ENCODE data around the gene BRI3BP.
A peak's percentile ranks its signal among the peaks of the same experiment; 100 is the strongest.

Gene BRI3BP

DNA sequence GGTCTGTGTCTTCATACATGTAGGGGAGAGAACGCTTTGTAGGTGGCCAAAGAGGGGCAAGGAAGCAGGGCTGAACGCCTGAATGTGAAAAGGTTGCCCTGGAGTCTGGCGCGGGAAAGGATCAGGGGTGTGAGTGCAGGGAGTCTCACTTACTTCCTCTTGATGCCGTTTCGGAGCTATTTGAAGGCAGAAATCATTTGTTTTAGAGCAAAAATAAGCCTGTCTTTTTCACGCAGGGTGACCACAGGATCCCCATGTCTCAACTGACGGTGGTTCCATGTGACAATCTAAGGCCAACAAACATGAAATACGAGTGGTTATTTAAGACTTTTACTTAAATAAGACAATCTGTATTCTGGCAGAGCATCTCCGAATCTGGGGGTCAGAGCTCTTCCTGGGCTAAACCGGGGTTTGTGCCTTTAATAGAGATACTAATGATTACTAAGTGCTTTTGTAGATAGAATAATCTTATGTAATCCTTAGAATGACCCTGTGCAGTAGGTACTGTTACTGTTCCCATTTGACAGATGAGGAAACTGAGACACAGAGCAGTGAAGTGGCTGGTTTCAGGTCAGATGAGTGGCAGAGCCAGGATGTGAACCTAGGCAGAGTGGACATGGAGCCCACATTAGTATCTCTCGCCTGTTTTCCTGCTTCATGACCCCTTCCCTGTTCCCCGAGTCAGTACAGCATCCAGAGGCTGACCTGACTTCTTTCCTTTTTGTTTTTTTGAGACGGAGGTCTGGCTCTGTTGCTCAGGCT, 1.9 kb downstream of the BRI3BP start:
- peak overlapping the region; percentile 85 for H3K9ac ChIP-seq (ENCODE audit: insufficient read length, low read depth)

DNA sequence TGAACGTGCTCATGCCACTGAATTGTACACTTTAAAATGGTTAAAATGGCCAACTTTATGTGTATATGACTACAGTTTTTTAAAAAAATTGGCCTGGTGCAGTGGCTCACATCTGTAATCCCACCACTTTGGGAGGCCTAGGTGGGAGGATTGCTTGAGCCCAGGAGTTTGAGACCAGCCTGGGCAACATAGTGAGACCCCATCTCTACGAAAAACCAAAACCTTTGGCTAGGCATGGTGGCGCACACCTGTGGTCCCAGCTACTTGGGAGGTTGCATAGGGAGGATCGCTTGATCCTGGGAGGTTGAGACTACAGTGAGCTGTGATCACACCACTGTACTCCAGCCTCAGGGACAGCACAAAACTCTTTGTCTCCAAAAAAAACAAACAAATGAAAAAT, 5.3 kb downstream of the BRI3BP start:
- H3K9me3 ChIP-seq (ENCODE audit: insufficient read depth, low read length): no peaks in the 10 kb centered on the region
- peaks cover 8% of the 10 kb centered on the region for H3K36me3 ChIP-seq (ENCODE audit: insufficient read depth, insufficient read length, low read length)

More for the DNA sequence above, 1.9 kb downstream of the BRI3BP start:
- DNase-seq (ENCODE audit: low read depth, low spot score): no peak
- TF ChIP-seq YY1 (IDR thresholded peaks at IDR 0.05; ENCODE audit: insufficient read depth, insufficient read length) (no peak), SUZ12 (IDR thresholded peaks at IDR 0.05; ENCODE audit: extremely low read depth, insufficient read depth, insufficient read length) (no peak), ZNF274 (IDR thresholded peaks at IDR 0.05; ENCODE audit: low read depth, low read length) (no peak)
- no peaks in the 10 kb centered on the region for H3K36me3 ChIP-seq (ENCODE audit: insufficient read depth, insufficient read length, low read length)
- peak overlapping the region; percentile 73 for H3K4me3 ChIP-seq (ENCODE audit: insufficient read length, low read depth)
- H3K27me3 ChIP-seq (ENCODE audit: insufficient read depth, insufficient read length): peaks cover 4% of the 10 kb centered on the region
- H3K9me3 ChIP-seq (ENCODE audit: insufficient read depth, low read length): no peaks in the 10 kb centered on the region
- peaks cover 5% of the 10 kb centered on the region for H3K4me1 ChIP-seq (ENCODE audit: insufficient read depth, insufficient read length)

DNA sequence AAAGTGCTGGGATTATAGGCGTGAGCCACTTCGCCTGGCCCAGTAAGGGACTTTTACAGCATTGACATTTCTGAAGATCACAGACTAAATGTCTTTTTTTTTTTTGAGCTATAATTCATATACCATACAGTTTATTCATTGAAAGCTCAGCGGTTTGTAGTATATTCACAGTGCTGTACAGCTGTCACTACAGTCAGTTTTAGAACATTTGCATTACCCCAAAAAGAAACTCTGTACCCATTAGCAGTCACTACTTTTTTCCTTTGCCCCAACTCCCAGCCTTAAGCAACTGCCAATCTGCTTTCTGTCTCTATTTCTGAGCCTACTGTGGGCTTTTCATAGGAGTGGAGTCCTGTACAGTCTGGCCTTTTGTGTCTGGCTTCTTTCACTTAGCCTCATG, 8.2 kb downstream of the BRI3BP start:
- no peaks in the 10 kb centered on the region for H3K4me1 ChIP-seq (ENCODE audit: insufficient read depth, insufficient read length)
- H3K4me3 ChIP-seq (ENCODE audit: insufficient read length, low read depth): no peak overlapping the region
- peaks cover 11% of the 10 kb centered on the region for H3K36me3 ChIP-seq (ENCODE audit: insufficient read depth, insufficient read length, low read length)
- no peak for DNase-seq (ENCODE audit: low read depth, low spot score)
- no peak for TF ChIP-seq SUZ12 (IDR thresholded peaks at IDR 0.05; ENCODE audit: extremely low read depth, insufficient read depth, insufficient read length)
- H3K9me3 ChIP-seq (ENCODE audit: insufficient read depth, low read length): no peaks in the 10 kb centered on the region
- no peak overlapping the region for H3K9ac ChIP-seq (ENCODE audit: insufficient read length, low read depth)
- no peaks in the 10 kb centered on the region for H3K27me3 ChIP-seq (ENCODE audit: insufficient read depth, insufficient read length)

More for the DNA sequence above, 5.3 kb downstream of the BRI3BP start:
- no peak overlapping the region for H3K9ac ChIP-seq (ENCODE audit: insufficient read length, low read depth)
- DNase-seq (ENCODE audit: low read depth, low spot score): no peak
- TF ChIP-seq ZNF274 (IDR thresholded peaks at IDR 0.05; ENCODE audit: low read depth, low read length) (no peak), YY1 (IDR thresholded peaks at IDR 0.05; ENCODE audit: insufficient read depth, insufficient read length) (no peak), SUZ12 (IDR thresholded peaks at IDR 0.05; ENCODE audit: extremely low read depth, insufficient read depth, insufficient read length) (no peak)
- H3K4me1 ChIP-seq (ENCODE audit: insufficient read depth, insufficient read length): peaks cover 5% of the 10 kb centered on the region
- no peak overlapping the region for H3K4me3 ChIP-seq (ENCODE audit: insufficient read length, low read depth)
- H3K27me3 ChIP-seq (ENCODE audit: insufficient read depth, insufficient read length): peaks cover 4% of the 10 kb centered on the region

DNA sequence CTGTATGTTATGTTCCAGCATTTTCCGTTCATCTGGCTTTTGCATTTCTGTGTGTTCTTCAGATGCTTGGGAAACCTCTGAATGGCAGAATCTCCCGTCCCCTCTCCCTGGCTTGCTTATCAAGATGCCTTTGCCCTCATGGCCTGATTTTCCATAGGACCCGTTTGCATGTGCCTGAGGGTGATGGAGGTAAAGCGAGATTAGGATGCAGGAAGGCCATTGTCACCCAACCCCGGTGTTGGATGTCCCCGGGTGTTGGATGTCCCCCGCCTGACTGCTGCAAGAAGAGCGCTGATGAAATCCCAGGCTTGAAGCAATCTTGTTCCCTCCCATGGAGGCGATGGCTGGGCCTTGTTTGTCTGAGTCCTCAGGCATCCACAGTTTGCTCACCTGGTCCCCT, 9.6 kb downstream of the BRI3BP start:
- Histone ChIP-seq H3K9me3 (ENCODE audit: insufficient read depth, low read length) (no peaks in the 10 kb centered on the region), H3K4me3 (ENCODE audit: insufficient read length, low read depth) (no peak overlapping the region), H3K36me3 (ENCODE audit: insufficient read depth, insufficient read length, low read length) (peaks cover 12% of the 10 kb centered on the region), H3K9ac (ENCODE audit: insufficient read length, low read depth) (no peak overlapping the region), H3K4me1 (ENCODE audit: insufficient read depth, insufficient read length) (no peaks in the 10 kb centered on the region), H3K27me3 (ENCODE audit: insufficient read depth, insufficient read length) (no peaks in the 10 kb centered on the region)
- no peak for DNase-seq (ENCODE audit: low read depth, low spot score)
- TF ChIP-seq ZNF274 (IDR thresholded peaks at IDR 0.05; ENCODE audit: low read depth, low read length) (no peak), SUZ12 (IDR thresholded peaks at IDR 0.05; ENCODE audit: extremely low read depth, insufficient read depth, insufficient read length) (no peak), YY1 (IDR thresholded peaks at IDR 0.05; ENCODE audit: insufficient read depth, insufficient read length) (no peak)

DNA sequence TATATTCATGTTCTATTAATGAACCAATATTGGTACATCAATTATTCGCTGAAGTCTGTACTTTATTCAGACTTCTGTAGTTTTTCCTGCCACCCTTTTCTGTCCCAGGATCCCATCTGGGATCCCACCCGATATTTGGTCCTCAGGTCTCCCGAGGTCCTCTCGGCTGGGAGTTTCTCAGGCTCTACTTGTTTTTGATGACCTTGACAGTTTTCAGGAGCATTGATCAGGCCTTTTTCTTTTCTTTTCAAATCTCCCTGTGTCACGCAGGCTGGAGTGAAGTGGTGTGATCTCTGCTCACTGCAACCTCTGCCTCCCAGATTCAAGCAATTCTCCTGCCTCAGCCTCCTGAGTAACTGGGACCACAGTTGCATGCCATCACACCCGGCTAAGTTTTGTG, 11.2 kb downstream of the BRI3BP start:
- Histone ChIP-seq H3K9ac (ENCODE audit: insufficient read length, low read depth) (no peak overlapping the region), H3K4me1 (ENCODE audit: insufficient read depth, insufficient read length) (no peaks in the 10 kb centered on the region), H3K27me3 (ENCODE audit: insufficient read depth, insufficient read length) (no peaks in the 10 kb centered on the region), H3K4me3 (ENCODE audit: insufficient read length, low read depth) (no peak overlapping the region), H3K36me3 (ENCODE audit: insufficient read depth, insufficient read length, low read length) (peaks cover 12% of the 10 kb centered on the region), H3K9me3 (ENCODE audit: insufficient read depth, low read length) (no peaks in the 10 kb centered on the region)
- DNase-seq (ENCODE audit: low read depth, low spot score): no peak
- TF ChIP-seq YY1 (IDR thresholded peaks at IDR 0.05; ENCODE audit: insufficient read depth, insufficient read length) (no peak), SUZ12 (IDR thresholded peaks at IDR 0.05; ENCODE audit: extremely low read depth, insufficient read depth, insufficient read length) (no peak), ZNF274 (IDR thresholded peaks at IDR 0.05; ENCODE audit: low read depth, low read length) (no peak)

DNA sequence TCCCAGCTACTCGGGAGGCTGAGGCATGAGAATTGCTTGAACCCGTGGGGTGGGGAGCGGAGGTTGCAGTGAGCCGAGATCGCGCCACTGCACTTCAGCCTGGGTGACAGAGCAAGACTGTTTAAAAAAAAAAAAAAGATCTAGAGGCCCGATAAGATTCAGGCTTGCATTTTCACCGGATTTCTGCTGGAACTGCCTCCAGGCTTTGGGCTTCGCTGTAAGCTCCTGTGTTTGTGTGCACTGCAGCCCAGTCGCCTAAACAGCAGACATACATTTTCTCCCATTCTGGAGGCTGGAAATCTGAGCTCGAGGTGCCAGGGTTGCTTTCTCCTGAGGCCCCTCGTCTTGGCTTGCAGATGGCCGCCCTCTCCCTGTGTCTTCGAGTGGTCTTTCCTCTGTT, 12.2 kb downstream of the BRI3BP start:
- TF ChIP-seq YY1 (IDR thresholded peaks at IDR 0.05; ENCODE audit: insufficient read depth, insufficient read length) (no peak), SUZ12 (IDR thresholded peaks at IDR 0.05; ENCODE audit: extremely low read depth, insufficient read depth, insufficient read length) (no peak), ZNF274 (IDR thresholded peaks at IDR 0.05; ENCODE audit: low read depth, low read length) (no peak)
- H3K4me1 ChIP-seq (ENCODE audit: insufficient read depth, insufficient read length): no peaks in the 10 kb centered on the region
- DNase-seq (ENCODE audit: low read depth, low spot score): no peak
- H3K9ac ChIP-seq (ENCODE audit: insufficient read length, low read depth): no peak overlapping the region
- H3K4me3 ChIP-seq (ENCODE audit: insufficient read length, low read depth): no peak overlapping the region
- H3K36me3 ChIP-seq (ENCODE audit: insufficient read depth, insufficient read length, low read length): peaks cover 14% of the 10 kb centered on the region
- no peaks in the 10 kb centered on the region for H3K27me3 ChIP-seq (ENCODE audit: insufficient read depth, insufficient read length)
- no peaks in the 10 kb centered on the region for H3K9me3 ChIP-seq (ENCODE audit: insufficient read depth, low read length)

DNA sequence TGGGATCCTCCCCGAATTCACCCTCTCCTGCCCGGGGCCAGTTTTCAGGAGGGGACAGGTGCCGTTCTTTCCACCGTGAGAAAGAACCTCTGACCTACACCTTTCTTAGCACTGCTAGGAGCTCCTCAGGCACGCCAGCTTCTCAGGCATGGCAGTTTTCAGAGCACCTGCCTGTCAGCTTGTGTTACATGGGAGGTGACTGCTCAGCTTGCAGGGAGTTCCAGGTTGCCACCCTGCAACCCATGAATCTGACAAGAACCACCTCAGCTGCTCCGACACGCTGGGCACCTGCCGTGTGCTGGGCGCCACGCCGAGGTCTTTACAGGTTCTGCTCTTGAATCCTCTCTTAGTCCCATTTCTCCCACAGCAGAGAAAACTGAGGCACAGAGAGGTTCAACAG, 12.9 kb downstream of the BRI3BP start:
- Histone ChIP-seq H3K27me3 (ENCODE audit: insufficient read depth, insufficient read length) (no peaks in the 10 kb centered on the region), H3K36me3 (ENCODE audit: insufficient read depth, insufficient read length, low read length) (peaks cover 14% of the 10 kb centered on the region), H3K4me1 (ENCODE audit: insufficient read depth, insufficient read length) (no peaks in the 10 kb centered on the region), H3K4me3 (ENCODE audit: insufficient read length, low read depth) (no peak overlapping the region), H3K9ac (ENCODE audit: insufficient read length, low read depth) (no peak overlapping the region), H3K9me3 (ENCODE audit: insufficient read depth, low read length) (no peaks in the 10 kb centered on the region)
- no peak for TF ChIP-seq ZNF274 (IDR thresholded peaks at IDR 0.05; ENCODE audit: low read depth, low read length)
- no peak for TF ChIP-seq YY1 (IDR thresholded peaks at IDR 0.05; ENCODE audit: insufficient read depth, insufficient read length)
- TF ChIP-seq SUZ12 (IDR thresholded peaks at IDR 0.05; ENCODE audit: extremely low read depth, insufficient read depth, insufficient read length): no peak
- DNase-seq (ENCODE audit: low read depth, low spot score): no peak

All from NT2/D1 (cell line).